ENCODE measurements around the gene MRPL51.
"Not testable (repeated sequence)": the region's sequence is repeated elsewhere in the genome, so short reads cannot be mapped to it uniquely, and the experiment has no call there.

- TF ChIP-seq CTCF (IDR thresholded peaks at IDR 0.05; ENCODE audit: insufficient read depth, low read length) = peak; percentile 69
- TF ChIP-seq GABPA (IDR thresholded peaks at IDR 0.05; ENCODE audit: low read depth); REST (IDR thresholded peaks at IDR 0.05; ENCODE audit: insufficient replicate concordance, low read depth); SPI1 (IDR thresholded peaks at IDR 0.05; ENCODE audit: borderline replicate concordance, low read depth): not testable (repeated sequence)
- peak; percentile 43; the same call in 1 of the 2 replicates for TF ChIP-seq POLR2AphosphoS5 (IDR thresholded peaks at IDR 0.05; ENCODE audit: low read depth)
Observed at GRCh38 chr12:6537580-6538419, 44.7 kb upstream of the MRPL51 start.
